ENCODE results near the gene MLF2.

MLF2 gene

DNA sequence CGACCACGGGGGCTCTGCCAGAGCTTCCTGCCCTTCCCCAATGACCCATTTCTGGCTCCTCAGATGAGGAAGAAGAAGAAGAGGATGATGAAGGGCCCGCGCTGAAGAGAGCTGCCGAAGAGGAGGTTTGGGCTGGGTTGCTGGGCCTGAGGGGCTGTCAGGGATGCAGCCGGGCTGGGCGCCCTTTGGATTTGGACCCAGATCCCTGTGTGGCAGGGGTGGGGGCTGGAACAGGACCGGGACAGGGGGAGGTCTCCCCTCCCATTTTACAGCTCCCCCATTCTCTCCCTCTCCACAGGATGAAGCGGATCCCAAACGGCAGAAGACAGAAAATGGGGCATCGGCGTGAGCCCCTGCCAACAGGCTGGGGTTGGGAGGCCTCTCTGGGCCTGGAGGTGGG, 17.2 kb upstream of the MLF2 start:
- Histone ChIP-seq H3K36me3 (ENCODE audit: control insufficient read depth, insufficient read depth, low read length) (peaks cover 39% of the 10 kb centered on the region), H3K4me3 (ENCODE audit: extremely low read depth, insufficient read depth, low read length, poor library complexity, severe bottlenecking) (no peak overlapping the region), H3K9me3 (ENCODE audit: control insufficient read depth, low read length) (no peaks in the 10 kb centered on the region), H3K27ac (ENCODE audit: low read depth, low read length, severe bottlenecking) (no peak overlapping the region), H3K4me1 (ENCODE audit: control insufficient read depth, insufficient read depth, low read length, poor library complexity, severe bottlenecking) (peaks cover 34% of the 10 kb centered on the region)
- 87% methylated on average over 3 of the region's 12 CpGs; no CpG with 5 or more reads in 1 of the 2 experiments for WGBS, 2 experiments (ENCODE audit: insufficient coverage in 2 of 2)

DNA sequence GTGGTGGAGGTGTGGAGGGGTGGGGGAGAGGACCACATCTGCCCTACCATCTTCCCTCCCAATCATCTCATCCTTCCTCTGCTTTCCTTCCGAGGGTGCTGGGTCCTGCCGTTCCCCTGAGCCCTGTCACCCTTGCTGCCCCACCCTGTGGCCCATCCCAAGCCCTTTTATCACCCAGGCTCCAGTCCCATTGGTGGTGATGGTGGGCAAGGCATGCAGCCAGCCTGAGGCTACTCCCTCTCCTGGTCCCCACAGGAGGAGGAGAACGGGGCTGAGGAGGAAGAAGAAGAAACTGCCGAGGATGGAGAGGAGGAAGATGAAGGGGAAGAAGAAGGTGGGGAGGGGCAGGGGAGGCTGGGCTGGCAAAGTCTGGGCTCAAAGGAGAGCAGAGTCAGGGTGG, 16.7 kb upstream of the MLF2 start:
- WGBS, 2 experiments (ENCODE audit: insufficient coverage in 2 of 2), result 70% methylated on average over 2 of the region's 4 CpGs; no CpG with 5 or more reads in 1 of the 2 experiments
- H3K9me3 ChIP-seq (ENCODE audit: control insufficient read depth, low read length), result no peaks in the 10 kb centered on the region
- no peak overlapping the region for H3K27ac ChIP-seq (ENCODE audit: low read depth, low read length, severe bottlenecking)
- peaks cover 38% of the 10 kb centered on the region for H3K4me1 ChIP-seq (ENCODE audit: control insufficient read depth, insufficient read depth, low read length, poor library complexity, severe bottlenecking)
- no peak overlapping the region for H3K4me3 ChIP-seq (ENCODE audit: extremely low read depth, insufficient read depth, low read length, poor library complexity, severe bottlenecking)
- peaks cover 35% of the 10 kb centered on the region for H3K36me3 ChIP-seq (ENCODE audit: control insufficient read depth, insufficient read depth, low read length)

DNA sequence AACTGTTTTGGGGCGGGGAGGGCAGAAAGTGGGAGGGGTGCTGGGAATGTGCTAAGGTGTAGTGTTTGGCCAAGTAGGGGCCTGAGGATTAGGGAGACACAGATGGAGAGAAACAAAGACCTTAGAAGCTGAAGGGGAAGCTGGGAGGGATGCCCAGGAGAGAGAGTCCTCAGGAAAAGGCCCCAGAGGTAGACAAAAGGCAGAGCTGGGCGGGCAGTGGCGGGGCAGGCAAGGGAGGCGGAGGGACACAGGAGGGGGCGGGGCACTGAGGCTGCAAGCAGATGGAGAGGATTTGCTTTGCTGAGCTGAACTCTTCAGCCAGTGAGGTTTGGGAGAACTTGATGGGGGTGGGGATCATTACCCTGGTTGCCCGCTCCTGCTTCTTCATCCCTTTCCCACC, 16.0 kb upstream of the MLF2 start:
- H3K4me1 ChIP-seq (ENCODE audit: control insufficient read depth, insufficient read depth, low read length, poor library complexity, severe bottlenecking), result peaks cover 39% of the 10 kb centered on the region
- WGBS, 2 experiments (ENCODE audit: insufficient coverage in 2 of 2), result 8 to 46% methylated on average over 2 to 3 of the region's 6 CpGs
- H3K27ac ChIP-seq (ENCODE audit: low read depth, low read length, severe bottlenecking), result peak overlapping the region; percentile 77
- H3K4me3 ChIP-seq (ENCODE audit: extremely low read depth, insufficient read depth, low read length, poor library complexity, severe bottlenecking), result peak overlapping the region; percentile 88
- H3K36me3 ChIP-seq (ENCODE audit: control insufficient read depth, insufficient read depth, low read length), result peaks cover 32% of the 10 kb centered on the region
- H3K9me3 ChIP-seq (ENCODE audit: control insufficient read depth, low read length), result no peaks in the 10 kb centered on the region

DNA sequence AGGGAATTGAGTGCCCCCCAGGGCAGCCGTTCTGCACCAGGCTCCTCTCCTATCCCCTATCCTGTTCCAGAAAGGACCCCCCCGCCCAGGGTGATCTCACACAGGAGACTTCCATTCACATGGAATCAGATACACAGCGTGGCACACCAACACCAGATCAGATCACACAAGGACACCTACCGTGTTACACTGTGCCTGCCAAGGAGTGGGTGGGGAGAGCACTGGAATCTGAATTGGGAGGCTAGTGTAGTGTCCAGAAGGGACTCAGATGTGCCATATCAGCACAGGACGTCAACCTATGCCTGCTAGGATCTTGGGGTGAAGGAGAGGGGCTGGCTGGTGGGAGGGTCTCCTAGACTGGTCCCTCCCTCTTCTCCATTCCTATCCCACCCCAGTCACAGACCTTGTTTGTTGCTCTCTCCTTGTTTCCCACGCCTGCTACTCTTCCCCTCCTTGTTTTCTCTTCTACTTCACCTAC, 15.5 kb upstream of the MLF2 start:
- peak overlapping the region; percentile 77 for H3K27ac ChIP-seq (ENCODE audit: low read depth, low read length, severe bottlenecking)
- H3K4me3 ChIP-seq (ENCODE audit: extremely low read depth, insufficient read depth, low read length, poor library complexity, severe bottlenecking), result peak overlapping the region; percentile 88
- H3K36me3 ChIP-seq (ENCODE audit: control insufficient read depth, insufficient read depth, low read length), result peaks cover 32% of the 10 kb centered on the region
- WGBS, 2 experiments (ENCODE audit: insufficient coverage in 2 of 2), result 0 to 20% methylated on average over 1 of the region's 6 CpGs
- no peaks in the 10 kb centered on the region for H3K9me3 ChIP-seq (ENCODE audit: control insufficient read depth, low read length)
- H3K4me1 ChIP-seq (ENCODE audit: control insufficient read depth, insufficient read depth, low read length, poor library complexity, severe bottlenecking), result peaks cover 44% of the 10 kb centered on the region

DNA sequence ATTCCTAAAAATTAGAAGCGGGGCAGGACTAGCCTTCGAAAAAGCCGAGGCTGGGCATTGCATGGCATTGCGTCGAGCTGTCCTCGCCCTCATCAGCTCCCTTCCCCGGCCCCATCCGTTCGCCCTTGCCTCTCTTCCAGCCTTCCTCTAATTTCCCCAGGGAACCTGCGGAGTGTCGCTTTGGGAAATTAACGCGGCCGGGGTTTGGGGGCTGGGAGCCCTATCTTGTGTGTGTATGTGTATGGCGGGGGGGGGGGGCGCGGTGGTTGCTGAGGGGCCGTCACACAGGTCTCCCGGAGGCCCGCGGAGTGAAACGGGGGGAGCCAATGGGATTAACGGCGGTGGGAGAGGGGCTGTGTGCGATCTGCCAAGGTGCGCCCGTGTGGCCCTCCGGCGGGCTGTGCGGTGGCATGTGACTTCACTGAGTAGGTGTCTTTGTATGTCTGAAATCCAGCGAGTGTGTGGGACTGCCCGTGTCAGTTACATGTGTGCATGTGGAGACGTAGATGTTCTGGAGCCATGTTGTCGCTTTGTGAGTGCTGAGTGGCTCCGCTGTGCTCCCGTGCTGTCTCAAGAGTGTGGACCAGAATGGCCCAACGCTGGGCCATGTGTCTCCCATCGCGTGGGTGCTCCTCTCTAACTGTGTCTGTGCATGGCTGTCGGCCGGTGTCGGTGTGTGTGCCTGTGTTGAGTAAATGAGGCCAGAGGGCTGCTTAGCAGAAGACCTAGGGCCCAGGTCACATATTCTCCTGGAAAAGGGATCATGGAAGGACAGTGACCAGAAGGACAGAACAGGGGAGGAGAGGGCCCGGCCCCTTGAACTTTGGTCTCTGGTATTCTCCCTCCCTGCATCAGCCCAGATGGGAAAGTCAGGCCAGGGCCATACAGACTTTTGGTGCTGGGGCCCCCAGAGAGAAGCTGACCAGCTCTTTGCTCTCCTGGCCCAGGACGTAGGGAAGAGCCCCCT, 14.7 kb upstream of the MLF2 start:
- peak overlapping the region; percentile 88 for H3K4me3 ChIP-seq (ENCODE audit: extremely low read depth, insufficient read depth, low read length, poor library complexity, severe bottlenecking)
- peak overlapping the region; percentile 45 for H3K27ac ChIP-seq (ENCODE audit: low read depth, low read length, severe bottlenecking)
- peaks cover 43% of the 10 kb centered on the region for H3K4me1 ChIP-seq (ENCODE audit: control insufficient read depth, insufficient read depth, low read length, poor library complexity, severe bottlenecking)
- no peaks in the 10 kb centered on the region for H3K9me3 ChIP-seq (ENCODE audit: control insufficient read depth, low read length)
- H3K36me3 ChIP-seq (ENCODE audit: control insufficient read depth, insufficient read depth, low read length), result peaks cover 32% of the 10 kb centered on the region
- 1 to 2% methylated on average over 29 of the region's 44 CpGs for WGBS, 2 experiments (ENCODE audit: insufficient coverage in 2 of 2)

DNA sequence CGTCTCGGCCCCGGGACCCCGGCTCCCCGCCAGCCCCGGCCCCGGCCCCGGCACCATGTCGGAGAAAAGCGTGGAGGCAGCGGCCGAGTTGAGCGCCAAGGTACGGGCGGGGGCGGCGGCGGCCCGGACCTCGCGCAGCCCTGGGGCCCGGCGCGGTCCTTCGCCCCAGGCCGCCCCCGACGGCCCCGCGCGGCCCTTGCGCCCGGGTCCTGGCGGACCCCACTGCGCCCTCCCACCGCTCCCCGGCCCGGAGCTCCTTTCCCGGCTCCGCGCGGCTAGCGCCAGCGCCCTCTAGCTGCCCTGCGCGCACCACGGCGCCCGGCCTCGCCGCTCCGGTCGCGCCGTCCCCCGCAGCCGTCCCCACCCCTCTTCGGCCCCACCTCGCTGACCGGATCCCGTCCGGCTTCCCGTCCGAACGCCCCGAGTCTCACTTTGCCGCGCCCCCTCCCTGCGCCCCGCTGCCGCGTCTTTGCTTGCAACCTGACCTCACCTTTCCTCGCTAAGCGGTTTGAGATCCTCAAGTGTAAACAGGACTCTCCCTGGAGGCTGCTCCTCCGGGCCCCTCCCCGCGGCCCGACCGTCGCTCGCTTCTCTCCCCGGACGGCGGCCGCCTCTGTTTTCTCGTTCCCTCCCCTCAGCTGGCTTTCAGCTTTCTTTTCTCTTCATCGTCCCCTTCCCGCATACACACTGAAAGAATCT, 13.9 kb upstream of the MLF2 start:
- 0% methylated on average over 79 to 85 of the region's 88 CpGs for WGBS, 2 experiments (ENCODE audit: insufficient coverage in 2 of 2)
- H3K4me1 ChIP-seq (ENCODE audit: control insufficient read depth, insufficient read depth, low read length, poor library complexity, severe bottlenecking), result peaks cover 43% of the 10 kb centered on the region
- peaks cover 31% of the 10 kb centered on the region for H3K36me3 ChIP-seq (ENCODE audit: control insufficient read depth, insufficient read depth, low read length)
- H3K9me3 ChIP-seq (ENCODE audit: control insufficient read depth, low read length), result no peaks in the 10 kb centered on the region
- peak overlapping the region; percentile 76 for H3K27ac ChIP-seq (ENCODE audit: low read depth, low read length, severe bottlenecking)
- peak overlapping the region; percentile 88 for H3K4me3 ChIP-seq (ENCODE audit: extremely low read depth, insufficient read depth, low read length, poor library complexity, severe bottlenecking)

DNA sequence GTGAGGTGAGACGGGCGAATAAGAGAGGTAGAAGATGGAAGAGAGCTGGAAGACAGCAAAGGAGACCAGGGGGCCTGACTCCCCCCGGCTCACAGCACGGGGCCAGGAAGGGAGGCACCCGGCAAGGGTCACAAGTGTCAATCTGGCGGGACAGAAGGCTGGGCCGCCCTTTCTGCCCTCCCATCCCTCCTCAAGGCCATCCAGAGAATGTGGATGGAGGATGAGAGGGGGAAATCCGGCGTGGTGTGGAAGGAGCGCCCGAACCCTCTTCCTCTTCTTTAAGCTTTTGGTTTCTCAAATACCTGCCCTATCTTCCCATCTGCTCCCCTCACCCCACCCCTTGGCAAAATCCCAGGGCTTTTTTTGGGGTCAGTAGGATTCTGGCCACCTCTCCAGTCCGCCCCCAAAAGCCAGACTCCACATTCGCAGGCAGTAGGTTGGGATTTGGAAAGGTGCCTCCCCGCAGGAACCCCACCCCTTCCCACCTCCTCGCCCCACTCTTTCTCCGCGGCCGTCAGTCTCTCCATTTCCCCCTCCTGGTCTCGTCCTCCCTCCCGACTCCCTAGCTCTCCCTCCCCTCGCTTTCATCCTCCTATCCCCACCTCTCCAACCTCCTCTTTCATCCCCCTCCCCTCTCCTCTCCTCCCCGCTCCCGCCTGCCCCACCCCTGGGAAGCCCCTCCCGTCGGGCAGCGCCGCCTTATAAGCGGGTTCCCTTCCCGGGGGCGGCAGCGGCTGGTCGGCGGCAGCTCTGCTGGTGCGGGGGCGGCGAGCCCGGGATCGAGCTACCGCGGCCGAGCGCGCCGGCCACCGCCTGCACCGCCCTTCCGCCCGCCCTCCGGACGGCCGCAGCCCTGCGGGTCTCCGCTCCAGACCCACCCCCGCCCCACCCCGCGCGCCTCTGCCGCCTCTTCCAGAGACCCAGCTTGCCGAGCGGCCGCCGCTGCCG, 13.0 kb upstream of the MLF2 start, which contains the start of gene PTMS:
TSS of gene PTMS (plus strand) at position 730 of the 948 bp plus-strand sequence. CDS start 343 bp downstream, outside the sequence.
- Histone ChIP-seq H3K27ac (ENCODE audit: low read depth, low read length, severe bottlenecking) (peak within 1 kb of the TSS; percentile 76), H3K4me1 (ENCODE audit: control insufficient read depth, insufficient read depth, low read length, poor library complexity, severe bottlenecking) (peaks cover 37% of the 10 kb centered on the region), H3K36me3 (ENCODE audit: control insufficient read depth, insufficient read depth, low read length) (peaks cover 22% of the 10 kb centered on the region), H3K9me3 (ENCODE audit: control insufficient read depth, low read length) (no peaks in the 10 kb centered on the region), H3K4me3 (ENCODE audit: extremely low read depth, insufficient read depth, low read length, poor library complexity, severe bottlenecking) (peak within 1 kb of the TSS; percentile 88)
- WGBS, 2 experiments (ENCODE audit: insufficient coverage in 2 of 2), result 1 to 2% methylated on average over 28 of the region's 63 CpGs

DNA sequence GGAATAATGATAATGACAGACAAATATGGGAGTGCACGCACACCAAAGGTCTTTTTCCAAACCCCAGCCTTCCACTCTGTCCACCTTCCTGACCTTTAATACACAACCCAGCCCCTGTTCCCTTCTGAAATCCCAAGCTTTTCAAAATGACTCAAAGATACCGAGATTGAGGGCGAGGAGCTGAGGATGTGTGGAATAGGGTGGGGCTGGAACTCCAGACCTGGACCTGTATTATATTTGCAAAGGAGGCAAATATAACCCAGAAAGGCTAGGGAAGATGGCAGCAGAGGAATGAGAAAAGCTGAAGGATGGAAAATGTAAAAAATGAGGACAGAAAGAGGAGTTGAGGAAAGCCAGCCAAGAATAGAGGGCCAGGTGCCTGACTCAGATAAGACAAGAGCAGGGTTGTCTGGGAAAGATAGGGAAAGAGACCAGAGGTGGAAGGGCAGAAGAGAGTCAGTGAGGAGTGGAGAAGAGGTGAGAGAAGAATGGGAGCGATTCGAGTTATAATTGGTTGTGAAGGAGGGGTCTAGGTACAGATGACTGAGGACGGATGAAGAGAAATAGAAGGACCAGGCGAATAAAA, 12.2 kb upstream of the MLF2 start:
- WGBS, 2 experiments (ENCODE audit: insufficient coverage in 2 of 2), result 28 to 35% methylated on average over 5 to 7 of the region's 7 CpGs
- peak overlapping the region; percentile 76 for H3K27ac ChIP-seq (ENCODE audit: low read depth, low read length, severe bottlenecking)
- H3K4me3 ChIP-seq (ENCODE audit: extremely low read depth, insufficient read depth, low read length, poor library complexity, severe bottlenecking), result peak overlapping the region; percentile 88
- H3K36me3 ChIP-seq (ENCODE audit: control insufficient read depth, insufficient read depth, low read length), result peaks cover 15% of the 10 kb centered on the region
- H3K4me1 ChIP-seq (ENCODE audit: control insufficient read depth, insufficient read depth, low read length, poor library complexity, severe bottlenecking), result peaks cover 37% of the 10 kb centered on the region
- no peaks in the 10 kb centered on the region for H3K9me3 ChIP-seq (ENCODE audit: control insufficient read depth, low read length)

DNA sequence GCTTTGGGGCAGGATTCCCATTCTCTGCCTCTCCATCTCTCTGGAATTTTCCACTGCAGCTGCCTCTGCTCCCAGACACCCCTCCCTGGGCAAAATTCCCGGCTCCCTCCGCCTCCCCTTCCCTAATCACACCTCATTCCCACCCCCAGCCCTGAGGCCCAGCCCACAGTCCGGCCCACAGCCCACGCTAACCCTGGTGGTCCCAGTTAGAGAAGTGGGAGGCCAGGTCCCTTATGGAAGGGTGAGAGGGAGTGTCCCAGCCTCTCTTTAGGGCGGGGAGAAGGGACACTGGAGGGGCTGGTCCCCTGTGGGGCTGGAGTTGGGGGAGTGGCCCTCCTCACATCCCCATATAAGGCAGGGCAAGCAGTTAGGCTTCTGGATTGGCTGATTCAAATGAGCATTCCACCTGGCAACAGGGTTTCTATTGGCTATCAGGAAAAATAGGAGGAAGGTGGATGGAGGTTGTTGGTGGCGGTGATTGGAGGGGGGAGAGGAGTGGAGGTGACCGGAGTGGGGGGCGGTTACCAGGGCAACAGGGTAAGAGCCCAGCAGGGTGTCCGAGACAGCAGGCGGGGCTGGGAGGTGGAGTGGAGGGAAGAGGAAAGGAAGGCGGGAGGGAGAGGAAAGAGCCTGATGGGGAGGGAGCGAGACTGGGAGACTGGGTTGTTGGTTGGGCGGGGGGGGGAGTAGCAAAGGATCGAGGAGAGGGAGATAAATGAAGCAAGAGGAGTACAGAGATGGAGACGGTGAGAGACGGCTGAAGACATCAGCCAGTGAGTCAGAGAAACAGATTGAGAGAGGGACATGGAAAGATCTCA, 11.3 kb upstream of the MLF2 start:
- Histone ChIP-seq H3K9me3 (ENCODE audit: control insufficient read depth, low read length) (no peaks in the 10 kb centered on the region), H3K36me3 (ENCODE audit: control insufficient read depth, insufficient read depth, low read length) (peaks cover 6% of the 10 kb centered on the region), H3K27ac (ENCODE audit: low read depth, low read length, severe bottlenecking) (peak overlapping the region; percentile 92), H3K4me1 (ENCODE audit: control insufficient read depth, insufficient read depth, low read length, poor library complexity, severe bottlenecking) (peaks cover 35% of the 10 kb centered on the region), H3K4me3 (ENCODE audit: extremely low read depth, insufficient read depth, low read length, poor library complexity, severe bottlenecking) (peak overlapping the region; percentile 22)
- WGBS, 2 experiments (ENCODE audit: insufficient coverage in 2 of 2), result 6% methylated on average over 7 to 10 of the region's 16 CpGs
